ENCODE data around the gene MED12. TPM values are rescaled to one million over a fixed set of nuclear protein-coding genes. Genes with fewer than 3 reads are reported as not detected.
A peak's percentile ranks its signal among the peaks of the same experiment; 100 is the strongest.

Gene MED12
- total and polyA plus RNA-seq, 10 of the 15 experiments (the other 5 are each of a cell fraction or from before 2014, with no cell fraction given): 0.68 to 28.5 (median 13.7) TPM

DNA sequence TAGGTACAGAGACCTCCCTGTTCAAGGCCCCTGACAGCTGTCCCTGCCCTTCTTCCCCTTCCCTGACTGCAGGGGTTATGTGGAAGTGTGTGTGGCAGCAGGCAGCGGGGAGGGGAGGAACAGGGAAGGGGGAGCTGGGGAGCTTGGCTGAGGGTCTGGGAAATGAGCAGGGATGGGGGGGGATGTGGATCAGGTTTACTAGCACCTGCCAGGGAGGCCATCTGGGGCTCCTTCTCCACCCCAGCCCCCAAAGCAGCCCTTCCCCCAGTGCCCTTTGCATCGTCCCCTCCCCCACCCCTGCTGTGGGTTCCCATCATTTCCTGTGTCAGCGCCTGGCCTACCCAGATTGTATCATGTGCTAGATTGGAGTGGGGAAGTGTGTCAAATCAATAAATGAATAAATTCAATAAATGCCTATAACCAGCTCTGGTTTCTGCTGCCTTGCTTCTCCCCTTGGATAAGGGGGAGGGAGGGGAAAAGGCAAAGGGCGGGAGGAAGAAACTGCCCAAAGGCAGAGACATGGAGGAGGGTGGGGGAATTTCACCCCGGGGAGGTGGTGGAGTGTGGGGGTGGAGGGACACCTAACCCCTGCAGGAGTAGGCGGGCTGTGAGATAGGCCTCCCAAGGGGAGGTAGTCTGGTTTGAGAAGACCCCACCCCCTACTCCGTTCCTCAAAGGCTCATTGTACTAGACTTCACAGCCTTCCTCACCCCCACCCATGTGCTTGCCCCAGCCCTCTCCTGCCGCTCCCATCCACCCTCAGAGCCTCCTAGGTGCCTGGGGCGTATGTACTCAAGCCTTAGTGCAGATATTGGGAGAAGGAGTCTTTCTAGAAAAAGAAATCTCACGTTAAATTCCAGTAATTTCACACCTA lies 15.0 kb upstream of the MED12 start (continued):
- TF ChIP-seq, protein P1, sequence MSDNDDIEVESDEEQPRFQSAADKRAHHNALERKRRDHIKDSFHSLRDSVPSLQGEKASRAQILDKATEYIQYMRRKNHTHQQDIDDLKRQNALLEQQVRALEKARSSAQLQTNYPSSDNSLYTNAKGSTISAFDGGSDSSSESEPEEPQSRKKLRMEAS (IDR thresholded peaks at IDR 0.05; ENCODE audit: low read depth, low read length): no peak
- TF ChIP-seq TAF1 (IDR thresholded peaks at IDR 0.05; ENCODE audit: borderline replicate concordance, low read depth, low read length) (no peak), NFXL1 (IDR thresholded peaks at IDR 0.05; ENCODE audit: borderline replicate concordance) (no peak), NR2C1 (IDR thresholded peaks at IDR 0.05) (no peak), POLR2AphosphoS2 (IDR thresholded peaks at IDR 0.05; ENCODE audit: low read depth, low read length) (no peak), TBL1XR1 (IDR thresholded peaks at IDR 0.05; ENCODE audit: low read depth, low read length) (0 out of 2 replicates have a peak, but pooled peaks have one; percentile 34), HDAC2 (IDR thresholded peaks at IDR 0.05) (no peak), TCF7 (IDR thresholded peaks at IDR 0.05; ENCODE audit: borderline replicate concordance) (no peak), SUPT20H (IDR thresholded peaks at IDR 0.05; ENCODE audit: borderline replicate concordance, control insufficient read depth, low read depth, low read length) (no peak), SREBF1 (IDR thresholded peaks at IDR 0.05; ENCODE audit: low read length) (no peak), JUND (IDR thresholded peaks at IDR 0.05; ENCODE audit: low read depth, low read length) (no peak), POLR2A (IDR thresholded peaks at IDR 0.05; ENCODE audit: low read depth, low read length) (no peak; the same call in 1 of the 2 replicates), HDGF (IDR thresholded peaks at IDR 0.05) (0 out of 2 replicates have a peak, but pooled peaks have one; percentile 23), KLF5 (IDR thresholded peaks at IDR 0.05; ENCODE audit: partially characterized antibody) (no peak), TCF12 (IDR thresholded peaks at IDR 0.05; ENCODE audit: low read depth, low read length) (peak; percentile 36; the same call in 1 of the 2 replicates), BRCA1 (IDR thresholded peaks at IDR 0.05; ENCODE audit: low read depth, low read length) (no peak), SMAD5 (IDR thresholded peaks at IDR 0.05; ENCODE audit: low read depth) (no peak; the same call in 1 of the 2 replicates), SUZ12 (IDR thresholded peaks at IDR 0.05; ENCODE audit: unreplicated experiment) (no peak)
- TF ChIP-seq, protein P2, sequence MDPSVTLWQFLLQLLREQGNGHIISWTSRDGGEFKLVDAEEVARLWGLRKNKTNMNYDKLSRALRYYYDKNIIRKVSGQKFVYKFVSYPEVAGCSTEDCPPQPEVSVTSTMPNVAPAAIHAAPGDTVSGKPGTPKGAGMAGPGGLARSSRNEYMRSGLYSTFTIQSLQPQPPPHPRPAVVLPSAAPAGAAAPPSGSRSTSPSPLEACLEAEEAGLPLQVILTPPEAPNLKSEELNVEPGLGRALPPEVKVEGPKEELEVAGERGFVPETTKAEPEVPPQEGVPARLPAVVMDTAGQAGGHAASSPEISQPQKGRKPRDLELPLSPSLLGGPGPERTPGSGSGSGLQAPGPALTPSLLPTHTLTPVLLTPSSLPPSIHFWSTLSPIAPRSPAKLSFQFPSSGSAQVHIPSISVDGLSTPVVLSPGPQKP (IDR thresholded peaks at IDR 0.05; ENCODE audit: low read depth, low read length): no peak
- TF ChIP-seq, protein P3, sequence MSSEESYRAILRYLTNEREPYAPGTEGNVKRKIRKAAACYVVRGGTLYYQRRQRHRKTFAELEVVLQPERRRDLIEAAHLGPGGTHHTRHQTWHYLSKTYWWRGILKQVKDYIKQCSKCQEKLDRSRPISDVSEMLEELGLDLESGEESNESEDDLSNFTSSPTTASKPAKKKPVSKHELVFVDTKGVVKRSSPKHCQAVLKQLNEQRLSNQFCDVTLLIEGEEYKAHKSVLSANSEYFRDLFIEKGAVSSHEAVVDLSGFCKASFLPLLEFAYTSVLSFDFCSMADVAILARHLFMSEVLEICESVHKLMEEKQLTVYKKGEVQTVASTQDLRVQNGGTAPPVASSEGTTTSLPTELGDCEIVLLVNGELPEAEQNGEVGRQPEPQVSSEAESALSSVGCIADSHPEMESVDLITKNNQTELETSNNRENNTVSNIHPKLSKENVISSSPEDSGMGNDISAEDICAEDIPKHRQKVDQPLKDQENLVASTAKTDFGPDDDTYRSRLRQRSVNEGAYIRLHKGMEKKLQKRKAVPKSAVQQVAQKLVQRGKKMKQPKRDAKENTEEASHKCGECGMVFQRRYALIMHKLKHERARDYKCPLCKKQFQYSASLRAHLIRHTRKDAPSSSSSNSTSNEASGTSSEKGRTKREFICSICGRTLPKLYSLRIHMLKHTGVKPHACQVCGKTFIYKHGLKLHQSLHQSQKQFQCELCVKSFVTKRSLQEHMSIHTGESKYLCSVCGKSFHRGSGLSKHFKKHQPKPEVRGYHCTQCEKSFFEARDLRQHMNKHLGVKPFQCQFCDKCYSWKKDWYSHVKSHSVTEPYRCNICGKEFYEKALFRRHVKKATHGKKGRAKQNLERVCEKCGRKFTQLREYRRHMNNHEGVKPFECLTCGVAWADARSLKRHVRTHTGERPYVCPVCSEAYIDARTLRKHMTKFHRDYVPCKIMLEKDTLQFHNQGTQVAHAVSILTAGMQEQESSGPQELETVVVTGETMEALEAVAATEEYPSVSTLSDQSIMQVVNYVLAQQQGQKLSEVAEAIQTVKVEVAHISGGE (CRISPR knock-in tag; IDR thresholded peaks at IDR 0.05): no peak
- TF ChIP-seq, protein P4, sequence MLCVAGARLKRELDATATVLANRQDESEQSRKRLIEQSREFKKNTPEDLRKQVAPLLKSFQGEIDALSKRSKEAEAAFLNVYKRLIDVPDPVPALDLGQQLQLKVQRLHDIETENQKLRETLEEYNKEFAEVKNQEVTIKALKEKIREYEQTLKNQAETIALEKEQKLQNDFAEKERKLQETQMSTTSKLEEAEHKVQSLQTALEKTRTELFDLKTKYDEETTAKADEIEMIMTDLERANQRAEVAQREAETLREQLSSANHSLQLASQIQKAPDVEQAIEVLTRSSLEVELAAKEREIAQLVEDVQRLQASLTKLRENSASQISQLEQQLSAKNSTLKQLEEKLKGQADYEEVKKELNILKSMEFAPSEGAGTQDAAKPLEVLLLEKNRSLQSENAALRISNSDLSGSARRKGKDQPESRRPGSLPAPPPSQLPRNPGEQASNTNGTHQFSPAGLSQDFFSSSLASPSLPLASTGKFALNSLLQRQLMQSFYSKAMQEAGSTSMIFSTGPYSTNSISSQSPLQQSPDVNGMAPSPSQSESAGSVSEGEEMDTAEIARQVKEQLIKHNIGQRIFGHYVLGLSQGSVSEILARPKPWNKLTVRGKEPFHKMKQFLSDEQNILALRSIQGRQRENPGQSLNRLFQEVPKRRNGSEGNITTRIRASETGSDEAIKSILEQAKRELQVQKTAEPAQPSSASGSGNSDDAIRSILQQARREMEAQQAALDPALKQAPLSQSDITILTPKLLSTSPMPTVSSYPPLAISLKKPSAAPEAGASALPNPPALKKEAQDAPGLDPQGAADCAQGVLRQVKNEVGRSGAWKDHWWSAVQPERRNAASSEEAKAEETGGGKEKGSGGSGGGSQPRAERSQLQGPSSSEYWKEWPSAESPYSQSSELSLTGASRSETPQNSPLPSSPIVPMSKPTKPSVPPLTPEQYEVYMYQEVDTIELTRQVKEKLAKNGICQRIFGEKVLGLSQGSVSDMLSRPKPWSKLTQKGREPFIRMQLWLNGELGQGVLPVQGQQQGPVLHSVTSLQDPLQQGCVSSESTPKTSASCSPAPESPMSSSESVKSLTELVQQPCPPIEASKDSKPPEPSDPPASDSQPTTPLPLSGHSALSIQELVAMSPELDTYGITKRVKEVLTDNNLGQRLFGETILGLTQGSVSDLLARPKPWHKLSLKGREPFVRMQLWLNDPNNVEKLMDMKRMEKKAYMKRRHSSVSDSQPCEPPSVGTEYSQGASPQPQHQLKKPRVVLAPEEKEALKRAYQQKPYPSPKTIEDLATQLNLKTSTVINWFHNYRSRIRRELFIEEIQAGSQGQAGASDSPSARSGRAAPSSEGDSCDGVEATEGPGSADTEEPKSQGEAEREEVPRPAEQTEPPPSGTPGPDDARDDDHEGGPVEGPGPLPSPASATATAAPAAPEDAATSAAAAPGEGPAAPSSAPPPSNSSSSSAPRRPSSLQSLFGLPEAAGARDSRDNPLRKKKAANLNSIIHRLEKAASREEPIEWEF (IDR thresholded peaks at IDR 0.05; ENCODE audit: insufficient replicate concordance, low read depth, low read length): no peak
